ENCODE measurements around the gene CACNA2D3.
"Not testable (repeated sequence)": the region's sequence is repeated elsewhere in the genome, so short reads cannot be mapped to it uniquely, and the experiment has no call there.

Gene CACNA2D3

GRCh38 chr3:54122324-54123002 is at the start of gene CACNA2D3:
TSS of gene CACNA2D3 (plus strand) at chr3:54122552.
- no peak for DNase-seq (ENCODE audit: low read depth, low spot score)

GRCh38 chr3:54073386-54073785 is 49.0 kb upstream of the CACNA2D3 start:
- DNase-seq (ENCODE audit: low read depth, low spot score), result no peak

- DNase-seq (ENCODE audit: low read depth, low spot score), result no peak
Observed at GRCh38 chr3:54079314-54079713, 43.0 kb upstream of the CACNA2D3 start.

DNA sequence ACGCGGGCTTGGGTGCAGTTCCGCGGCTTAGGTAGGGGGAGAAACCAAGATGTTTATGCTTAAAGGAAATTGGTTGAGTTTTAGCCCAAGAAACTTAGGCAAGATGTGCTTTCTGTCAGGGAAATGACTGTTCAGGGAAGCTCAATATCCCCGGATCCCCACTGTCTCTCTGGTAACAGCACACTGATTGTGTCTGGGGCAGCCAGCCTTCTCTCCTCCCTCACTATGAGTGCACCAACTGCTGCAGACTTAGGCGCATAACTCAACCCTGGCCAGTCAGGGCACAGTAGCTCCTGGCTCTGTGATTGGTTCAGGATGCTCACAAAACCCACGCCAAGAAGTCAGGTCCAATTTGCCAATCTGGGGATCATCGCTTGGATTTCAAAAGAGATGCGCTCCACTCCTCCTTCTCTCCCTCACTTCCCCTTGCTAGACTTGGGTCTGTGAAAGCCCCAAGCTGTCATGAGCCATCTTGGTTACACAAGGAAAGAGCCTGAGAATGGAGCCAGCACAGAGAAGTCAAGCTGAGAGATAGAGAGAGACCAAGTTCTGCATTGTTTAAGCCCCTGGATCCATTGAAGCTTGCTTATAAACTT is 42.5 kb upstream of the CACNA2D3 start:
- DNase-seq (ENCODE audit: low read depth, low spot score), result no peak

DNA sequence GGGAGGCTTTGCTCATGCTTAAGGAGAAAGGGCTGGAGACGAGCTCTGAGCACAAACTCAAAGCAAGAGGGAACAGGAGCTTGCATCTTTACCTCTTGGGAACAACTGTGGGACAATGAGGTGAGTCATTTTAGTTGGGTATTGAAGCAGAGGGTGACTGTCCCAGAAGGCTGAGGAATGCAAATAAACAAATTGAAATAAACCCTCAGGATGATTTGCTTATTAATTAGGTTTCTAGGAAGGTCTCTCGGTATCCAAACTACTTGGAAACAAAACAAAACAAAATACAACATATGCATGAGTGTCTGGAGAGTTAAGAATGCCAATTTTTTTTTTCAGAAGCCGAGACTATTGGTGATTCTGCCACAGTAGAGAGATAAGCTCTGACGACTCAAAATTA is 38.4 kb upstream of the CACNA2D3 start:
- no peak for DNase-seq (ENCODE audit: low read depth, low spot score)

- DNase-seq (ENCODE audit: low read depth, low spot score), result no peak
Observed at GRCh38 chr3:54085936-54086335, 36.4 kb upstream of the CACNA2D3 start.

DNA sequence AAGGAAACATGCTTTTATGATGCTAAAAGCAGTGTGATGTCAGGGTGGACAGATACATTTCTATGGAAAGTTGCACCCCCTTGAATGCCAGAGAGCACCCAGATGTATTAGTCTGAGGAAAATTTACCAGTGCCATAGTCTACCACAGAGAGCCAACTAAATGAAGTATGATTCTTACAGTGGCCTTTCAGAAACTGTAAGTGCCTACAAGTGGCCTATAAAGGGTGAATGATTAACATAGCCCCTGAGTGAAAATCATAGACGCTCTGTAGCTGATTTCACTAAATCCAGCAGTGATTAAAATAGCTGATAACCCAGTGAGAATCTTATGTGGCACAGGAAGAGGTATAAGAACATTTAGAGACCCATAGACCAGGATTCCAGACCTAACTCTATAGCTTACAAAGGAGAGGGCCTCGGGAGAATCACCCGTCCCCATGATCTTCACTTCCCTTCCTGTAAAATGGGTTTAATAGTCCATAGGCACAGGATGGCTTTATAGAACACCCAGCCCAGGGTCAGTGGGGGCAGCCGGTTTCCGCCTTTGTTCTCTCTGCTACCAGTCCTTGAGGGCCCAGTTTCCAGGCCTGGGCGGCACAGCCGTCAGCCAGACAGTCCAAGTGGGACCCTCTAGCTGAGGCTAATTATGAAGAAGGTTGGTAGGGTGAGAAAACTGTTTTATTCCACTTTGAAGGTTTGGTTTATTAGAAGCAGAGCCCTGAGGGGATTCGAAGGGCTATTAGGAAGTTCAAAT is 35.5 kb upstream of the CACNA2D3 start:
- DNase-seq (ENCODE audit: low read depth, low spot score), result no peak

- DNase-seq (ENCODE audit: low read depth, low spot score), result no peak
Observed at GRCh38 chr3:54087581-54088410, 34.6 kb upstream of the CACNA2D3 start.

- DNase-seq (ENCODE audit: low read depth, low spot score), result no peak
Observed at GRCh38 chr3:54093491-54094248, 28.7 kb upstream of the CACNA2D3 start.

DNA sequence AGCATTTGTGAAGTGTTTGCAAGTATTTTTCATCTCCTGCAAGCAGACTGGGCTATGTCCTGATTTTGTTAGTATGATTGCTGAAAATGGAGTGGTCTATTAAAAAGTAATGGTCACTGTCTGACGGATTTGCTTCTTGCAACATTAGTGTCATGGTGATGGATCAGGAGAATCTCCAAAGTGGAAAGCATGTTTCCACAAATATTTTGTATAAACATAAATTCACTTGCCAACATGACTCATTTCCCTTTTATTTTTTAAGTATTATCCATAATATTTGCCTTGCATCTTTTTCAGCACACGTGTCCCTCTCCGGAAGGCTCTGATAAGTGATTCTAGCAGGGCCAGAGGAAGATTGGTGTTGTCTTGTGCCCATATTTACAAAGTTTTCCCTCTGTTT is 27.4 kb upstream of the CACNA2D3 start:
- no peak for DNase-seq (ENCODE audit: low read depth, low spot score)

GRCh38 chr3:54099381-54099780 is 23.0 kb upstream of the CACNA2D3 start:
- DNase-seq (ENCODE audit: low read depth, low spot score), result no peak

DNA sequence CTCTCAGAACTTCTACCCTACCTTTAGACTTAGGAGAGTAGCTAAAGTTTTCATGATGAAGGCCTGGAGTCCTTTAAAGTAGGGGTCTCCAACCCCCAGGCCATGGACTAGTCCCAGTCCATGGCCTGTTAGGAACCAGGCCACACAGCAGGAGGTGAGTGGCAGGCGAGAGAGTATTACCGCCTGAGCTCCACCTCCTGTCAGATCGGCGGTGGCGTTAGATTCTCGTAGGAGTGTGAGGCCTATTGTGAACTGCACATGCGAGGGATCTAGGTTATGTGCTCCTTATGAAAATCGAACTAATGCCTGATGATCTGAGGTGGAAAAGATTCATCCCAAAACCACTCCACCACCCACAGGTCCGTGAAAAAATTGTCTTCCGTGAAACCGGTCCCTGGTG is 18.3 kb upstream of the CACNA2D3 start:
- DNase-seq (ENCODE audit: low read depth, low spot score), result no peak

GRCh38 chr3:54116129-54116528 is 6.2 kb upstream of the CACNA2D3 start:
- DNase-seq (ENCODE audit: low read depth, low spot score), result not testable (repeated sequence)

DNA sequence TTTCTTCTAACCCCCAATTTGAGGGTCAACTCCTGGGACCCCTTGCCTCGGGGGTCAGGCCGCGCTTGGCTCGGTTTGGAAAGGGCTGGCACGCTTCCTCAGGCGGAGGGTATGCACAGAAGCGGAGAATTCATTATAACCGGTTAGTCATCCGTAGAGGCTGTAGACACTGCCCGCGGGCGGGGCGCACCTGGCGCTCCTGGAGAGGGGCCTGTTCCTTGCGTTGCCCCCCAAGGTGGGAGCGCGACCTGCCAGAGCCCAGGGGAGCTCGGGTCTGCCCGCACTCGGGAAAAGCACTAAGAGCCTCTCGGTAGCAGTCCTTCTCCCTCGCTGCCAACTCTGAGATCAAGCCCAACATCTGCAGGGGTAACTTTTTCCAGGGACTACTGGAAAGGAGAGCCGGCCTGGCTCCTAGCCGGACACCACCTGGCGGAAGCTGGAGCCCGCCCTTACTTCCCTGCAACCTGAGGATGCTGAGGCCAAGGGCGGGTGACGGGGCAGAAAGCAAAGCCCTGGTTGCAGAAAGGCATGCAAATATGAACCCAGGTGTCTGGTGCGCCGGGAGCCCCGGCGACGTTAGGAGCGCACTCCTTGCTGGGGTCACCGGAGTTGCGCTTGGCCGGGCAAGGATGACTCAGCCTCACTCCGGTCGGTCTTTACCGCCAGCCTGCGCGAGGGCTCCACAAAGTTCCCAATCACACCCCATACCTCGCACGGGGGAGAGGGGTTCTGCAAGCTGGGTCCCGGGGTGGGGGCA is 1.5 kb upstream of the CACNA2D3 start:
- DNase-seq (ENCODE audit: low read depth, low spot score), result no peak

GRCh38 chr3:54121414-54122323 is 683 bp upstream of the CACNA2D3 start:
- no peak for DNase-seq (ENCODE audit: low read depth, low spot score)

- DNase-seq (ENCODE audit: low read depth, low spot score), result no peak
Observed at GRCh38 chr3:54123003-54123775, 837 bp downstream of the CACNA2D3 start.

DNA sequence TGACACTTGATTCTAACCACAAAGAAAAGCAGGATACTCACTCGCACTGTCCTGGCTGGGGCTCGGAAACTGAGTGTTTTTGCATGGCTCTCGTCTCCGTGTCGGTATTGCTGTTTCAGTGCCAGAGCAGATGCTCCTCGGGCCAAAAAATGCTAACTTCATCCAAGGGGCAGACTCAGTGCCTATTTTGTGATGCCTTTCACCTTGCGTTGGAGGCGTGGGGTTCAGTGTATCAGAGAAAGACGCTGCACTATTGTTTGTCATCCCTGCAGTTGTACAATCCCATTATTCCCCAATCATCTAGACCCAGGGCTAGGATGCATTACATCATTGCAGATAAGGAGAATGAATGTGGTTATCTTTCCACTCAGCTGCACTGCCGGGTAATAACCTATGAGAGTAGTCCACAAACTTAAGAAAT is 1.4 kb downstream of the CACNA2D3 start:
- DNase-seq (ENCODE audit: low read depth, low spot score), result no peak

DNA sequence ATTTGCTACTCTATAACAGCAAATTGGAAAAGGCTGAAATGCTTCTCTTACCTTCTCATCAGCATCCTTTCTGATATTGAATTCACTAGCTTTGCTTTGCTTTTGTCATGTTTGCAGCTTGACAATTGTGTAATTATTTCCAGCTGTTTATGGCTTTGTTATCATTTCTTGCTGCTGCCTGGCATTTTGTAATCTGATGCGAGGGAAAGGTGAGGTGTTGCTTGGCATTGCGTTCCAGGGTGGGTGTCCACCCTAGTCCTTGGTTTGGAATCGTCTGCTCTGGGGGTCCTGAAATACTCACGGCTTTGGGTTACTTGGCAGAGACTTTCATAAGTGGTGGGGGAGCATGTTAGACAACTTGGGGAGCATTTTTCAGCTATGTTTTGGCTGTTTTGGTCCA is 2.9 kb downstream of the CACNA2D3 start:
- no peak for DNase-seq (ENCODE audit: low read depth, low spot score)

DNA sequence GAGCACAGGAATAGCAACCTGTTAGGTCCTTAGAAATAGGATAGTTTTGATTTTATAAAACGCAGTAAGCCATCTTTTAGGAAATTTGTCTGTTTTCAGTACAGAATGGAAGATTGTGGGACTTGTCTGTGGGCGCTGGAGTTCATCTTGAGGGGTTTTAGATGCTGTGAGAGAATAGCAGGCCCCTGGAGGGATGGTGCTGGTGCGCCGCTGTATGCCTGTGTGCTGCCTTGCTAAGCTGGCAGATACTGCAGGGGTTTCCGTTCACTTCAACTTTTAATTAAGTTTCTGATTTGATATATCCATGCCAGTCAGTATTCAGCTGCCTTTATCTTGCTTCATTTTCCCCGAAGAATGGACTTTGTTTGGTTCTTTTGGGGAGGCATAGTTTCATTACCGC is 4.2 kb downstream of the CACNA2D3 start:
- DNase-seq (ENCODE audit: low read depth, low spot score), result no peak
